Esophagus squamous epithelium (tissue), 5 donors: ENCODE results near the gene ATP2C1. TPM values are rescaled to one million over a fixed set of nuclear protein-coding genes. Genes with fewer than 3 reads are reported as not detected.
"Not testable (repeated sequence)": the region's sequence is repeated elsewhere in the genome, so short reads cannot be mapped to it uniquely, and the experiment has no call there.

Source experiments
- DNase-seq: peaks from one replicate; lab custom pipeline; 2025; lab: John Stamatoyannopoulos, UW
- H3K27ac ChIP-seq, 4 donors: fragments of 200-600 bp; sonication (generic); one replicate each; pipeline ENCODE4 v1.5.1; 2016 to 2019; ENCODE audit warnings: mild to moderate bottlenecking in 1 of 4
- H3K27me3 ChIP-seq, 4 donors: fragments of 200-600 bp; sonication (generic); 1 replicate in 3 of 4; 2 replicates in 1 of 4; pipeline versions ENCODE4 v1.5.1 to v1.6.0; 2017 to 2021; ENCODE audit warnings: antibody characterized with exemption in 1 of 4
- H3K36me3 ChIP-seq, 3 donors: fragments of 200-600 bp; sonication (generic); one replicate each; pipeline ENCODE4 v1.5.1; 2016 to 2019
- H3K4me1 ChIP-seq, 3 donors: fragments of 200-600 bp; sonication (generic); one replicate each; pipeline ENCODE4 v1.5.1; 2017 to 2019
- H3K4me3 ChIP-seq, 4 donors: fragments of 200-600 bp; sonication (generic); 1 replicate in 3 of 4; 2 replicates in 1 of 4; pipeline ENCODE4 v1.5.1; 2016 to 2019; ENCODE audit warnings: mild to moderate bottlenecking in 2 of 4, moderate library complexity in 1 of 4
- H3K9me3 ChIP-seq, 3 donors: fragments of 200-600 bp; sonication (generic); one replicate each; pipeline ENCODE4 v1.5.1; 2016 to 2019
- POLR2A ChIP-seq, 4 donors: fragments of 450-650 bp; IDR thresholded peaks; one replicate each; pipeline ENCODE4 v1.6.1; 2017; ENCODE audit warnings: antibody characterized with exemption in 4 of 4, mild to moderate bottlenecking in 4 of 4, moderate library complexity in 3 of 4
- WGBS, 2 donors: methylation state at CpG; one replicate each; pipeline ENCODE4 v1.1.5; 2018; 5-methylcytosine and 5-hydroxymethylcytosine counted together
- intact Hi-C: fragments of 100-400 bp; cut with DNase I; formaldehyde crosslinking; loops from one replicate; pipeline ENCODE4 v1.15.0; 2022
- total RNA-seq, 4 donors: library from RNA; depleted of rRNA; stranded (reverse); fragments of >200 nt; gene quantifications; one replicate each; pipeline ENCODE4 v1.1.0, GENCODE V29; 2016
- TF ChIP-seq, protein P1 (sequence below), 6 experiments: fragments of 450-650 bp in 4 of 6; fragments of 200-600 bp in 2 of 6; sonication (generic) in 2 of 6; IDR thresholded peaks; one replicate each; pipeline ENCODE4 v1.5.1; 2016 to 2019; ENCODE audit warnings: antibody characterized with exemption in 6 of 6, mild to moderate bottlenecking in 4 of 6, moderate library complexity in 4 of 6
- donor health status: DM: yes; HTN: yes; CAD: no.

Gene ATP2C1
- total RNA-seq, 4 donors from 2014 or later: 27.6 to 44.2 (median 37.7) TPM

DNA sequence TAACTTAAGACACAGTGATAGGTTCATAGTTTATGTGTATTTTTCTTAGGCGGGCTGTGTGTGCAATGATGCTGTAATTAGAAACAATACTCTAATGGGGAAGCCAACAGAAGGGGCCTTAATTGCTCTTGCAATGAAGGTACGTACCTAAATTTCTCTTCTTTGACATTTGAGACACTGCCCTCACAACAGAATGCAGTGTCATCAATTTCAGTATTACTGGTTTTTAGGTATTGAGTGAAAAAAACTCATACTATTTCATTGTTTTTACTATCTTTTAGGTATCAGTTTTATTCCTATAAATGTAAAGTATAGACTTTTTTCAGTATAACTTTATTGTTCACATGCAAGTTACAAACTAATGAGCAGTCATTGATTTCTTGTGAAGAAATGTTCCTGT is 73.4 kb downstream of the ATP2C1 start:
- Histone ChIP-seq H3K27me3 (no peaks in the 10 kb centered on the region), H3K27ac (no peak overlapping the region), H3K9me3 (no peaks in the 10 kb centered on the region), H3K4me1 (no peaks in the 10 kb centered on the region), H3K4me3 (no peak overlapping the region), H3K36me3 (peaks cover 0 to 80% (median 0%) of the 10 kb centered on the region in 3 donors)
- TF ChIP-seq, protein P1, sequence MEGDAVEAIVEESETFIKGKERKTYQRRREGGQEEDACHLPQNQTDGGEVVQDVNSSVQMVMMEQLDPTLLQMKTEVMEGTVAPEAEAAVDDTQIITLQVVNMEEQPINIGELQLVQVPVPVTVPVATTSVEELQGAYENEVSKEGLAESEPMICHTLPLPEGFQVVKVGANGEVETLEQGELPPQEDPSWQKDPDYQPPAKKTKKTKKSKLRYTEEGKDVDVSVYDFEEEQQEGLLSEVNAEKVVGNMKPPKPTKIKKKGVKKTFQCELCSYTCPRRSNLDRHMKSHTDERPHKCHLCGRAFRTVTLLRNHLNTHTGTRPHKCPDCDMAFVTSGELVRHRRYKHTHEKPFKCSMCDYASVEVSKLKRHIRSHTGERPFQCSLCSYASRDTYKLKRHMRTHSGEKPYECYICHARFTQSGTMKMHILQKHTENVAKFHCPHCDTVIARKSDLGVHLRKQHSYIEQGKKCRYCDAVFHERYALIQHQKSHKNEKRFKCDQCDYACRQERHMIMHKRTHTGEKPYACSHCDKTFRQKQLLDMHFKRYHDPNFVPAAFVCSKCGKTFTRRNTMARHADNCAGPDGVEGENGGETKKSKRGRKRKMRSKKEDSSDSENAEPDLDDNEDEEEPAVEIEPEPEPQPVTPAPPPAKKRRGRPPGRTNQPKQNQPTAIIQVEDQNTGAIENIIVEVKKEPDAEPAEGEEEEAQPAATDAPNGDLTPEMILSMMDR (IDR thresholded peaks at IDR 0.05): no peak
- no peak for TF ChIP-seq POLR2A (IDR thresholded peaks at IDR 0.05)
- intact Hi-C loops: no loop called here
- no peak for DNase-seq
- 89 to 100% methylated on average over 2 of the region's 2 CpGs for WGBS, 2 donors

GRCh38 chr3:130968221-130968620 is 74.3 kb downstream of the ATP2C1 start:
- Histone ChIP-seq H3K36me3 (peaks cover 0 to 80% (median 0%) of the 10 kb centered on the region in 3 donors), H3K9me3 (no peaks in the 10 kb centered on the region), H3K4me3 (no peak overlapping the region), H3K27me3 (no peaks in the 10 kb centered on the region), H3K27ac (no peak overlapping the region), H3K4me1 (no peaks in the 10 kb centered on the region)
- TF ChIP-seq, protein P1 (IDR thresholded peaks at IDR 0.05): no peak
- no peak for TF ChIP-seq POLR2A (IDR thresholded peaks at IDR 0.05)
- WGBS, 2 donors: 93 to 97% methylated on average over 3 of the region's 3 CpGs
- intact Hi-C loops: no loop called here
- DNase-seq: no peak

- no peak for DNase-seq
- Histone ChIP-seq H3K9me3 (no peaks in the 10 kb centered on the region), H3K36me3 (peaks cover 0 to 77% (median 0%) of the 10 kb centered on the region in 3 donors), H3K27me3 (no peaks in the 10 kb centered on the region), H3K4me1 (peaks cover 0 to under 1% (median 0%) of the 10 kb centered on the region in 3 donors), H3K4me3 (no peak overlapping the region), H3K27ac (no peak overlapping the region)
- intact Hi-C loops: no loop called here
- 97 to 100% methylated on average over 2 of the region's 2 CpGs for WGBS, 2 donors
- TF ChIP-seq, protein P1 (IDR thresholded peaks at IDR 0.05): no peak
- no peak for TF ChIP-seq POLR2A (IDR thresholded peaks at IDR 0.05)
Measured at GRCh38 chr3:130969621-130970020, 75.7 kb downstream of the ATP2C1 start.

DNA sequence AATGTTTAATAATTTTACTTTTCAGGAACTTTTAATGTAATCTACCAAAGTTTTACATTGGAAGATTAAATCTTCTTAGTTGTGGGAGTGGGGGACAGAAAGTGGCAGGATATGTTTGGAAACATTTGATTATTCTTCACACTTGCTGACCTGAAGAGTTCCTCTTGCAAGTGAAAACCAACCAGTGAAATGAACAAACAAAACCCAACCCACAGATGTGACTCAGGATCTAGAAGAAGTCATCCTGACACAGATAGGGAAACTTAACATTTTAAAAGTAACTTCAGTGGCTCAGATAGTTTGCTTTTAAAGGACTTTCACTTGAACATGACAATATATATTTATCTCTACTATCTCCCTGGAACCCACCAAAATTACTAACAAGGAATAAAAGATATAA is 77.3 kb downstream of the ATP2C1 start:
- intact Hi-C loops: no loop called here
- Histone ChIP-seq H3K4me3 (no peak overlapping the region), H3K9me3 (no peaks in the 10 kb centered on the region), H3K27me3 (no peaks in the 10 kb centered on the region), H3K36me3 (peaks cover 0 to 68% (median 0%) of the 10 kb centered on the region in 3 donors), H3K27ac (no peak overlapping the region), H3K4me1 (peaks cover 0 to 6% (median 0%) of the 10 kb centered on the region in 3 donors)
- TF ChIP-seq, protein P1 (IDR thresholded peaks at IDR 0.05): no peak
- TF ChIP-seq POLR2A (IDR thresholded peaks at IDR 0.05): no peak
- no peak for DNase-seq

DNA sequence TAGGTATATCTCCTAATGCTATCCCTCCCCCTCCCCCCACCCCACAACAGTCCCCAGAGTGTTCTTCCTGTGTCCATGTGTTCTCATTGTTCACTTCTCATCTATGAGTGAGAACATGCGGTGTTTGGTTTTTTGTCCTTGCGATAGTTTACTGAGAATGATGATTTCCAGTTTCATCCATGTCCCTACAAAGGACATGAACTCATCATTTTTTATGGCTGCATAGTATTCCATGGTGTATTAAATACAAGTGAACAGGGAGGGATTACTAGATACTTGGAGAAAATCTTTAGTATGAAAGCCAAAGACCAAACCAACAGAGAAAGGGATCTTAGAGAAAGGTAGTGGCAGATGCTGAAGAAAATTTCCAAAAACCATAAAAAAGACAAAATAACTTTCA is 78.7 kb downstream of the ATP2C1 start:
- DNase-seq, intact Hi-C loops, H3K9me3 ChIP-seq, H3K4me1 ChIP-seq, H3K4me3 ChIP-seq, H3K27me3 ChIP-seq, H3K27ac ChIP-seq: not testable (repeated sequence)
- 83 to 100% methylated on average over 2 of the region's 2 CpGs for WGBS, 2 donors
- H3K36me3 ChIP-seq: peaks cover 0 to 65% (median 0%) of the 10 kb centered on the region in 3 donors

DNA sequence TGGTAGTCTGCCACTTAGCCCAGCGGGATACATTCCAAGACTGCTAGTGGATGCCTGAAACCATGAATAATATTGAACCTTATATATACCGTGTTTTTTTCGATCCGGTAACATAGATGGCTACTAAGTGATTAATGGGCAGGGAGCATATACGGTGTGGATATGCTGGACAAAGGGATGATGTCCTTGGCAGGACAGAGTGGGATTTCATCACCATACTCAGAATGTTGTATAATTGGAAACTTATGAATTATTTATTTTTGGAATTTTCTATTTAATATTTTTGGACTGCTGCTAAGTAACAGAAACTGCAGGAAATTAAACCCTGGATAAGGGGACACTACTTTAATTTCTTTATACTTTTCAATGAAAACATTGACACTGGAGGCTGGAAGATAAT is 79.5 kb downstream of the ATP2C1 start:
- no peak for TF ChIP-seq POLR2A (IDR thresholded peaks at IDR 0.05)
- TF ChIP-seq, protein P1 (IDR thresholded peaks at IDR 0.05): no peak
- Histone ChIP-seq H3K4me3 (no peak overlapping the region), H3K27ac (no peak overlapping the region), H3K4me1 (peaks cover 0 to 6% (median 0%) of the 10 kb centered on the region in 3 donors), H3K36me3 (peaks cover 0 to 63% (median 0%) of the 10 kb centered on the region in 3 donors), H3K9me3 (no peaks in the 10 kb centered on the region), H3K27me3 (no peaks in the 10 kb centered on the region)
- intact Hi-C loops: no loop called here
- no peak for DNase-seq
- 88 to 89% methylated on average over 5 of the region's 5 CpGs for WGBS, 2 donors
